Astrocyte (in vitro differentiated cells and primary cell): ENCODE measurements around the gene DPCD.

Source experiments
- EZH2 ChIP-seq: IDR thresholded peaks from 2 replicates; pipeline ENCODE4 v1.6.1; 2012; ENCODE audit warnings: mild to moderate bottlenecking, low read length, inconsistent platforms; ENCODE audit not compliant: insufficient read depth
- TF ChIP-seq, protein P1 (sequence below): IDR thresholded peaks from 2 replicates; pipeline ENCODE4 v1.5.1; 2011; ENCODE audit warnings: low read depth, mild to moderate bottlenecking, inconsistent platforms, low read length, moderate library complexity; ENCODE audit not compliant: insufficient read depth

GRCh38 chr10:101576211-101576863, 11.8 kb upstream of the DPCD start:
- TF ChIP-seq, protein P1, sequence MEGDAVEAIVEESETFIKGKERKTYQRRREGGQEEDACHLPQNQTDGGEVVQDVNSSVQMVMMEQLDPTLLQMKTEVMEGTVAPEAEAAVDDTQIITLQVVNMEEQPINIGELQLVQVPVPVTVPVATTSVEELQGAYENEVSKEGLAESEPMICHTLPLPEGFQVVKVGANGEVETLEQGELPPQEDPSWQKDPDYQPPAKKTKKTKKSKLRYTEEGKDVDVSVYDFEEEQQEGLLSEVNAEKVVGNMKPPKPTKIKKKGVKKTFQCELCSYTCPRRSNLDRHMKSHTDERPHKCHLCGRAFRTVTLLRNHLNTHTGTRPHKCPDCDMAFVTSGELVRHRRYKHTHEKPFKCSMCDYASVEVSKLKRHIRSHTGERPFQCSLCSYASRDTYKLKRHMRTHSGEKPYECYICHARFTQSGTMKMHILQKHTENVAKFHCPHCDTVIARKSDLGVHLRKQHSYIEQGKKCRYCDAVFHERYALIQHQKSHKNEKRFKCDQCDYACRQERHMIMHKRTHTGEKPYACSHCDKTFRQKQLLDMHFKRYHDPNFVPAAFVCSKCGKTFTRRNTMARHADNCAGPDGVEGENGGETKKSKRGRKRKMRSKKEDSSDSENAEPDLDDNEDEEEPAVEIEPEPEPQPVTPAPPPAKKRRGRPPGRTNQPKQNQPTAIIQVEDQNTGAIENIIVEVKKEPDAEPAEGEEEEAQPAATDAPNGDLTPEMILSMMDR, result no peak
- no peak for TF ChIP-seq EZH2
